ENCODE data around the gene RFX8. TPM values are rescaled to one million over a fixed set of nuclear protein-coding genes. Genes with fewer than 3 reads are reported as not detected.
A peak's percentile ranks its signal among the peaks of the same experiment; 100 is the strongest.
"Not testable (repeated sequence)": the region's sequence is repeated elsewhere in the genome, so short reads cannot be mapped to it uniquely, and the experiment has no call there.

The RFX8 gene
- total RNA-seq, 2 donors from 2014 or later, result 0.44 TPM; not detected in 1

- Mint-ChIP-seq H3K27me3 (no peaks in the 10 kb centered on the region), H3K36me3 (ENCODE audit: low read depth) (no peaks in the 10 kb centered on the region), H3K4me1 (peaks cover 13% of the 10 kb centered on the region), H3K27ac (no peak overlapping the region), H3K4me3 (no peak overlapping the region)
- ATAC-seq (no peak), DNase-seq (no peak)
- no peaks in the 10 kb centered on the region for H3K9me3 ChIP-seq (ENCODE audit: control insufficient read depth, low read length, poor library complexity, severe bottlenecking)
These were observed 3.5 kb upstream of the RFX8 start for GRCh38 chr2:101478181-101479001.

- no peaks in the 10 kb centered on the region for H3K27me3 Mint-ChIP-seq
- no peak overlapping the region for H3K27ac Mint-ChIP-seq
- DNase-seq, result no peak
- H3K9me3 ChIP-seq (ENCODE audit: control insufficient read depth, low read length, poor library complexity, severe bottlenecking), result no peaks in the 10 kb centered on the region
- no peaks in the 10 kb centered on the region for H3K36me3 Mint-ChIP-seq (ENCODE audit: low read depth)
- H3K4me3 Mint-ChIP-seq, result no peak overlapping the region
- peaks cover 13% of the 10 kb centered on the region for H3K4me1 Mint-ChIP-seq
- no peak for ATAC-seq
These were observed 2.6 kb upstream of the RFX8 start for GRCh38 chr2:101477556-101477955.

DNA sequence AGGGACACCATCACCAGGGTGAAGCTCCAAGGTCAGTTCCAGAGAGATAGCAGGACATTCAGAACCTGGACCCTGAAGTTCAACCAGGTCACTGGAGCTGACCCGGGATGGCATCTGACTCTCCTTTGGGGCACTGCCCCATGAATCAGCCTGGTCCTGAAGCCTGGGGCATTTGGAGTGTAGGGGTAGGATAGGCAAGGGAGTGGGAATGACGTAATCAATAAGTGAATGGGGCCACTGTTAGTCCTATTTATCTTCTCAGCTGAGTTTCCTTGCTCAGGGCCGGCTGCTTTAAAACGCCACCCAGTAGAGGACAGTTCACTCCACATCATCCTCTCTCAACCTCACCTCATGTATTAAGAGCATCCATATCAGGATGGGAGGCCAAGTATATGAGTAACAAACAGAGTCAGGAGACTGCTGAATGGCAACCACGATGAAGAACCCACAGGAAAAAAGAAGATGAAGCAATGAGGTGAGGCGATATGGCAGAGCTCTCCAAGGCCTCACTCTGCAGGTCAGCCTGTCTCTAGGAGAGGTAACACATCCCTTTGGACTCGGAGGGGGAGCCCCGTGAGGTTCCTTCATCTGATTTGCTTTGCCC is 1.8 kb upstream of the RFX8 start:
- no peaks in the 10 kb centered on the region for H3K36me3 Mint-ChIP-seq (ENCODE audit: low read depth)
- no peaks in the 10 kb centered on the region for H3K9me3 ChIP-seq (ENCODE audit: control insufficient read depth, low read length, poor library complexity, severe bottlenecking)
- H3K27me3 Mint-ChIP-seq, result no peaks in the 10 kb centered on the region
- H3K4me1 Mint-ChIP-seq, result peaks cover 13% of the 10 kb centered on the region
- DNase-seq (no peak), ATAC-seq (no peak)
- H3K4me3 Mint-ChIP-seq, result no peak overlapping the region
- H3K27ac Mint-ChIP-seq, result no peak overlapping the region

- peak in 1 of 3 donors; percentile 17 for DNase-seq
- no peaks in the 10 kb centered on the region for H3K9me3 ChIP-seq (ENCODE audit: control insufficient read depth, low read length, poor library complexity, severe bottlenecking)
- H3K27me3 Mint-ChIP-seq, result no peaks in the 10 kb centered on the region
- H3K4me3 Mint-ChIP-seq, result peak overlapping the region; percentile 82
- no peak overlapping the region for H3K27ac Mint-ChIP-seq
- peaks cover 7% of the 10 kb centered on the region for H3K4me1 Mint-ChIP-seq
- no peaks in the 10 kb centered on the region for H3K36me3 Mint-ChIP-seq (ENCODE audit: low read depth)
- peak; percentile 67 for ATAC-seq
These were observed 806 bp downstream of the RFX8 start for GRCh38 chr2:101473911-101474701.

GRCh38 chr2:101473591-101473910 is 1.4 kb downstream of the RFX8 start:
- H3K27ac Mint-ChIP-seq, result no peak overlapping the region
- peaks cover 7% of the 10 kb centered on the region for H3K4me1 Mint-ChIP-seq

DNA sequence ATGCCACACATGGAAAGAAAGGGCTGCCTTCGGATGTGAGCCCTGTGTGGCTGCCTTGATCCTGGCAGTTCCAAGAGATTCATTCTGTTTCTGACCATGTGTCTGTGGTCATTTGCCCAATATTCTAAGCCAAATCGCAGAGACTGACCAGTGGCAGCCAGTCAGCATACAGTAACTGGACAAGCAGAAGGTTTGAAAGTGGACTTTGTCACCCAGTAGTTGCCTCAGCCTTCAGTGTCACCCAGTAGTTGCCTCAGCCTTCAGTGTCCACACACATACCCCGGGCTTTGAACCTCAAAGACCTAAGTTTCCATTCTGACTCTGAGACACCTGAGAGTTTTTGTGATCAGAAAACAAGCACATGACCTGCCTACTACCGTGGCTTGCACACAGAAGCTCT is 5.0 kb downstream of the RFX8 start:
- H3K36me3 Mint-ChIP-seq (ENCODE audit: low read depth), result no peaks in the 10 kb centered on the region
- no peak for DNase-seq
- no peak overlapping the region for H3K4me3 Mint-ChIP-seq
- H3K9me3 ChIP-seq (ENCODE audit: control insufficient read depth, low read length, poor library complexity, severe bottlenecking), result no peaks in the 10 kb centered on the region
- no peak for ATAC-seq
- H3K4me1 Mint-ChIP-seq, result peaks cover 2% of the 10 kb centered on the region
- H3K27ac Mint-ChIP-seq, result no peak overlapping the region
- no peaks in the 10 kb centered on the region for H3K27me3 Mint-ChIP-seq

More at GRCh38 chr2:101473591-101473910, 1.4 kb downstream of the RFX8 start:
- no peak for DNase-seq
- Mint-ChIP-seq H3K4me3 (peak overlapping the region; percentile 75), H3K36me3 (ENCODE audit: low read depth) (no peaks in the 10 kb centered on the region), H3K27me3 (no peaks in the 10 kb centered on the region)
- no peaks in the 10 kb centered on the region for H3K9me3 ChIP-seq (ENCODE audit: control insufficient read depth, low read length, poor library complexity, severe bottlenecking)
- no peak for ATAC-seq

GRCh38 chr2:101467306-101467705 is 7.6 kb downstream of the RFX8 start:
- Mint-ChIP-seq H3K27me3 (no peaks in the 10 kb centered on the region), H3K36me3 (ENCODE audit: low read depth) (no peaks in the 10 kb centered on the region), H3K27ac (no peak overlapping the region), H3K4me3 (no peak overlapping the region), H3K4me1 (no peaks in the 10 kb centered on the region)
- ATAC-seq, result no peak
- DNase-seq, result no peak
- no peaks in the 10 kb centered on the region for H3K9me3 ChIP-seq (ENCODE audit: control insufficient read depth, low read length, poor library complexity, severe bottlenecking)

- no peaks in the 10 kb centered on the region for H3K9me3 ChIP-seq (ENCODE audit: control insufficient read depth, low read length, poor library complexity, severe bottlenecking)
- no peaks in the 10 kb centered on the region for H3K36me3 Mint-ChIP-seq (ENCODE audit: low read depth)
- DNase-seq (no peak), ATAC-seq (no peak)
- no peaks in the 10 kb centered on the region for H3K27me3 Mint-ChIP-seq
- no peak overlapping the region for H3K4me3 Mint-ChIP-seq
- H3K4me1 Mint-ChIP-seq, result no peaks in the 10 kb centered on the region
- H3K27ac Mint-ChIP-seq, result no peak overlapping the region
These were observed 8.5 kb downstream of the RFX8 start for GRCh38 chr2:101466426-101466825.

DNA sequence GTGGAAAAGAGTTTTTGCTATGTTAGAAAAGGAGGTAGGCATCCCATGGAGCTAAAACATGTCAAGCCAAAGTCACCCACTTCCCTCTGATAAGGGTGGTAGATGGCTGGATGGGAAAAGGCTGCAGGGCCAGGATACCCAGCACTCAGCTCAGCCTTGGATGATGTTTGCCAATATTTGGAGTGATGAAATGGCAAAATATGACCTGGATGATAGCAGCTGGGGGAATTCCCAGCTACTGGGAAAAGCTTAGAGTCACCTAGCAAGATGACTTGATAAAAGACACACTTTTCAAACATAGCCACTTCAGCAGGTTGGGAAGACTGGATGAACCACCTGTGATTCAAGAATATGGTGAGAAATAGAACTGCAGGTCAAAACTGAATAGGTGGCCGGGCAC is 10.1 kb downstream of the RFX8 start:
- no peak overlapping the region for H3K27ac Mint-ChIP-seq
- ATAC-seq, result no peak
- no peak overlapping the region for H3K4me3 Mint-ChIP-seq
- no peaks in the 10 kb centered on the region for H3K9me3 ChIP-seq (ENCODE audit: control insufficient read depth, low read length, poor library complexity, severe bottlenecking)
- H3K4me1 Mint-ChIP-seq, result no peaks in the 10 kb centered on the region
- H3K27me3 Mint-ChIP-seq, result no peaks in the 10 kb centered on the region
- DNase-seq, result no peak
- H3K36me3 Mint-ChIP-seq (ENCODE audit: low read depth), result no peaks in the 10 kb centered on the region

- no peaks in the 10 kb centered on the region for H3K9me3 ChIP-seq (ENCODE audit: control insufficient read depth, low read length, poor library complexity, severe bottlenecking)
- ATAC-seq, result no peak
- no peaks in the 10 kb centered on the region for H3K4me1 Mint-ChIP-seq
- H3K27me3 Mint-ChIP-seq, result no peaks in the 10 kb centered on the region
- DNase-seq, result no peak
- no peaks in the 10 kb centered on the region for H3K36me3 Mint-ChIP-seq (ENCODE audit: low read depth)
- no peak overlapping the region for H3K4me3 Mint-ChIP-seq
- H3K27ac Mint-ChIP-seq, result no peak overlapping the region
These were observed 10.8 kb downstream of the RFX8 start for GRCh38 chr2:101463911-101464641.

GRCh38 chr2:101463421-101463820 is 11.5 kb downstream of the RFX8 start:
- no peak for DNase-seq
- H3K36me3 Mint-ChIP-seq (ENCODE audit: low read depth), result no peaks in the 10 kb centered on the region
- no peaks in the 10 kb centered on the region for H3K27me3 Mint-ChIP-seq
- ATAC-seq, result no peak
- H3K9me3 ChIP-seq (ENCODE audit: control insufficient read depth, low read length, poor library complexity, severe bottlenecking), result no peaks in the 10 kb centered on the region
- H3K4me3 Mint-ChIP-seq, result no peak overlapping the region
- no peaks in the 10 kb centered on the region for H3K4me1 Mint-ChIP-seq
- no peak overlapping the region for H3K27ac Mint-ChIP-seq

DNA sequence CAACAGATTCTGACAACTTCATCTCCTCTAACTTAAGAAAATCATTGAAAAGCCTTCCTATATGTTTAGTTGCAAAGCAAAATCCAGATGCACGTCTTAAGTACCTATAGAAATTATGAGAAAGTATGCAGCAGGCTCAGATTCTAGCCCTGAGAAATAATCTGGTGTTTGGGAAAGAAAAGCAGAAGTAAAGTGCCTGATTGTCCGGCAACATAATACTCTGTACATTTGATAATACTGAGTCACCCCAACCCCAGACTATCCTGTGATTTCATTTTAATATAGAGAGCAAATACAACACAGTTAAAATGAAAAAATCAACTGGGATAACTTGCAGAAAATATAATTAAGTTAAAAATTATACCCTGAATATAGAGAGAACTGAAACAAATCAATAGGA is 13.5 kb downstream of the RFX8 start:
- Mint-ChIP-seq H3K4me3 (no peak overlapping the region), H3K4me1 (no peaks in the 10 kb centered on the region), H3K27ac (no peak overlapping the region), H3K36me3 (ENCODE audit: low read depth) (no peaks in the 10 kb centered on the region), H3K27me3 (no peaks in the 10 kb centered on the region)
- DNase-seq (no peak), ATAC-seq (no peak)
- no peaks in the 10 kb centered on the region for H3K9me3 ChIP-seq (ENCODE audit: control insufficient read depth, low read length, poor library complexity, severe bottlenecking)

GRCh38 chr2:101454408-101454807 is 20.5 kb downstream of the RFX8 start:
- not testable (repeated sequence) for H3K4me3 Mint-ChIP-seq; H3K27ac Mint-ChIP-seq; H3K27me3 Mint-ChIP-seq; H3K36me3 Mint-ChIP-seq (ENCODE audit: low read depth); H3K9me3 ChIP-seq (ENCODE audit: control insufficient read depth, low read length, poor library complexity, severe bottlenecking); ATAC-seq; DNase-seq; H3K4me1 Mint-ChIP-seq

Measured in T-helper 17 cell (primary cell).